ENCODE results near the gene FAM234B.

DNA sequence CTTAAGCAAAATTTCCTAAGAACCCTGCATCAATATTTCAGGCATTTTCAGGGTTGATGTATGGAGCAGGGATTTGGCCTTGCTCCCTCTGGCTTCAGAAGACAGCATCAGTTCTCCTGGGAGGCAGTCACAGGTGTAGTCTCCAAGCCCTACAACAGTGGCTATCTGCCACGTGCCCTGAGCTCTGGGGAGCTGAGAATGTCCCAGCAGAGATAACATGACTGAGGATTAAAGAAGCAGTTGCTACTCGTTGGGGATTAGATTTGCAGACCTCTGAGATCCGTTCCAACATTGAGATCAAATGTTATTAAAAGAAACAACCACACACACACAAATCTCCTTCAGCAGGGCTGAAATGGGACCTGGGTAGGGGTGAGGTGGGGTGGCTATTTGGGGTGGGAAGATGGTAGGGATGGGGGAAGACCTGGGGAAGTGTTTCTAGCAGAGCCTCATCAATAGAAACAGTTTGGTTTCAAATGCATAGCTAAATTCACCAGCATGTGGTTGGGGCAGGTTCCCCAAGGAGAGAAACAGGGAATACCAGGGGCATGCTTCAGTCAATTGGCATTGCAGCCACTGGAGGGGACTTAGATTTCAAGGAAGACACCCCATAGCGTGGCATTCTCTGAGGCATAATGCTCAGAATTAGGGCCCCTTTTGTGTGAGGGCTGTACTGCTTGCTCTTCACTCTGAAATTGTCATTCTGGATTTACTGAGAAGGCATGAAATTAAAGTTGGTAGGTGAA is 15.2 kb upstream of the FAM234B start:
- TF ChIP-seq, protein P1, sequence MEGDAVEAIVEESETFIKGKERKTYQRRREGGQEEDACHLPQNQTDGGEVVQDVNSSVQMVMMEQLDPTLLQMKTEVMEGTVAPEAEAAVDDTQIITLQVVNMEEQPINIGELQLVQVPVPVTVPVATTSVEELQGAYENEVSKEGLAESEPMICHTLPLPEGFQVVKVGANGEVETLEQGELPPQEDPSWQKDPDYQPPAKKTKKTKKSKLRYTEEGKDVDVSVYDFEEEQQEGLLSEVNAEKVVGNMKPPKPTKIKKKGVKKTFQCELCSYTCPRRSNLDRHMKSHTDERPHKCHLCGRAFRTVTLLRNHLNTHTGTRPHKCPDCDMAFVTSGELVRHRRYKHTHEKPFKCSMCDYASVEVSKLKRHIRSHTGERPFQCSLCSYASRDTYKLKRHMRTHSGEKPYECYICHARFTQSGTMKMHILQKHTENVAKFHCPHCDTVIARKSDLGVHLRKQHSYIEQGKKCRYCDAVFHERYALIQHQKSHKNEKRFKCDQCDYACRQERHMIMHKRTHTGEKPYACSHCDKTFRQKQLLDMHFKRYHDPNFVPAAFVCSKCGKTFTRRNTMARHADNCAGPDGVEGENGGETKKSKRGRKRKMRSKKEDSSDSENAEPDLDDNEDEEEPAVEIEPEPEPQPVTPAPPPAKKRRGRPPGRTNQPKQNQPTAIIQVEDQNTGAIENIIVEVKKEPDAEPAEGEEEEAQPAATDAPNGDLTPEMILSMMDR (IDR thresholded peaks at IDR 0.05): no peak
- no peak for TF ChIP-seq POLR2A (IDR thresholded peaks at IDR 0.05)
